DND-41 (cell line): ENCODE measurements around the gene BMERB1.

Experiments used
- EZH2 ChIP-seq: IDR thresholded peaks from 3 replicates; pipeline ENCODE4 v1.6.1; 2012; ENCODE audit warnings: borderline replicate concordance, low read depth, mild to moderate bottlenecking, moderate library complexity, low read length, inconsistent platforms; ENCODE audit not compliant: severe bottlenecking
- TF ChIP-seq, protein P1 (sequence below): IDR thresholded peaks from 2 replicates; pipeline ENCODE4 v1.5.1; 2012; ENCODE audit warnings: borderline replicate concordance, low read length, moderate library complexity, mild to moderate bottlenecking; ENCODE audit not compliant: poor library complexity, severe bottlenecking; ENCODE audit errors: extremely low read depth

GRCh38 chr16:15572329-15573001 lies 138.1 kb downstream of the BMERB1 start:
- TF ChIP-seq, protein P1, sequence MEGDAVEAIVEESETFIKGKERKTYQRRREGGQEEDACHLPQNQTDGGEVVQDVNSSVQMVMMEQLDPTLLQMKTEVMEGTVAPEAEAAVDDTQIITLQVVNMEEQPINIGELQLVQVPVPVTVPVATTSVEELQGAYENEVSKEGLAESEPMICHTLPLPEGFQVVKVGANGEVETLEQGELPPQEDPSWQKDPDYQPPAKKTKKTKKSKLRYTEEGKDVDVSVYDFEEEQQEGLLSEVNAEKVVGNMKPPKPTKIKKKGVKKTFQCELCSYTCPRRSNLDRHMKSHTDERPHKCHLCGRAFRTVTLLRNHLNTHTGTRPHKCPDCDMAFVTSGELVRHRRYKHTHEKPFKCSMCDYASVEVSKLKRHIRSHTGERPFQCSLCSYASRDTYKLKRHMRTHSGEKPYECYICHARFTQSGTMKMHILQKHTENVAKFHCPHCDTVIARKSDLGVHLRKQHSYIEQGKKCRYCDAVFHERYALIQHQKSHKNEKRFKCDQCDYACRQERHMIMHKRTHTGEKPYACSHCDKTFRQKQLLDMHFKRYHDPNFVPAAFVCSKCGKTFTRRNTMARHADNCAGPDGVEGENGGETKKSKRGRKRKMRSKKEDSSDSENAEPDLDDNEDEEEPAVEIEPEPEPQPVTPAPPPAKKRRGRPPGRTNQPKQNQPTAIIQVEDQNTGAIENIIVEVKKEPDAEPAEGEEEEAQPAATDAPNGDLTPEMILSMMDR, result no peak
- no peak for TF ChIP-seq EZH2
